OCI-LY7 (cell line): ENCODE data around the gene TCTN1. TPM values are rescaled to one million over a fixed set of nuclear protein-coding genes. Genes with fewer than 3 reads are reported as not detected.
"Not testable (repeated sequence)": the region's sequence is repeated elsewhere in the genome, so short reads cannot be mapped to it uniquely, and the experiment has no call there.

Source experiments
- BruUV-seq: library from RNA; stranded (reverse); fragments of 400-500 nt; replicated peaks from 2 replicates; lab custom pipeline; 2021; lab: Mats Ljungman, UMichigan
- CTCF ChIA-PET: fragments of 300-600 bp; sonication (Branson Sonifier 250); formaldehyde crosslinking; loops from one replicate; lab custom pipeline; 2022; ENCODE audit warnings: antibody characterized with exemption; ENCODE audit not compliant: unreplicated experiment; lab: Charles Lee
- POLR2A ChIA-PET: fragments of 300-600 bp; sonication (Branson Sonifier 250); formaldehyde crosslinking; loops from one replicate; lab custom pipeline; 2022; ENCODE audit warnings: antibody characterized with exemption; lab: Charles Lee
- DNase-seq: peaks from one replicate; pipeline ENCODE4 v3.0.0-alpha.2; 2015; ENCODE audit warnings: low spot score
- H2AFZ ChIP-seq: fragments of 200-600 bp; sonication (generic), shearing (Covaris generic); 2 replicates; pipeline ENCODE4 v1.6.1; 2014; ENCODE audit warnings: mild to moderate bottlenecking, antibody characterized with exemption, low read length, moderate library complexity
- H3K27ac ChIP-seq: fragments of 200-600 bp; sonication (generic); 2 replicates; pipeline ENCODE4 v1.5.1; 2014; ENCODE audit warnings: mixed run types, low read depth, mild to moderate bottlenecking, moderate library complexity, low read length, inconsistent platforms; ENCODE audit not compliant: poor library complexity, severe bottlenecking
- H3K36me3 ChIP-seq: fragments of 200-600 bp; sonication (generic); 2 replicates; pipeline ENCODE4 v1.6.1; 2014; ENCODE audit warnings: mild to moderate bottlenecking, antibody characterized with exemption, low read length, moderate library complexity, mixed read lengths; ENCODE audit not compliant: insufficient read depth
- H3K4me1 ChIP-seq: fragments of 200-600 bp; sonication (generic); 2 replicates; pipeline ENCODE4 v1.5.1; 2014; ENCODE audit warnings: mild to moderate bottlenecking, low read length; ENCODE audit not compliant: insufficient read depth, poor library complexity, severe bottlenecking
- H3K4me2 ChIP-seq: fragments of 200-600 bp; sonication (generic); 2 replicates; pipeline ENCODE4 v1.6.1; 2014; ENCODE audit warnings: mild to moderate bottlenecking, low read length
- H3K4me3 ChIP-seq: fragments of 200-600 bp; sonication (generic); 2 replicates; pipeline ENCODE4 v1.5.1; 2014; ENCODE audit warnings: mild to moderate bottlenecking, low read depth, low read length; ENCODE audit not compliant: poor library complexity, severe bottlenecking
- H3K79me2 ChIP-seq: fragments of 200-600 bp; sonication (generic); 2 replicates; pipeline ENCODE4 v1.6.1; 2016; ENCODE audit warnings: low read depth, mild to moderate bottlenecking, low read length, moderate library complexity, mixed read lengths; ENCODE audit not compliant: insufficient read depth
- H3K9me2 ChIP-seq: fragments of 200-600 bp; sonication (generic); 2 replicates; pipeline ENCODE4 v1.6.1; 2016; ENCODE audit warnings: mild to moderate bottlenecking, low read length, mixed read lengths; ENCODE audit not compliant: insufficient read depth
- H3K9me3 ChIP-seq: fragments of 200-600 bp; sonication (generic); 2 replicates; pipeline ENCODE4 v1.6.1; 2014; ENCODE audit warnings: mild to moderate bottlenecking, mixed run types, low read length, mixed read lengths
- H4K20me1 ChIP-seq: fragments of 200-600 bp; sonication (generic); 2 replicates; pipeline ENCODE4 v1.6.1; 2014; ENCODE audit warnings: mild to moderate bottlenecking, antibody characterized with exemption, low read length, moderate library complexity, mixed read lengths; ENCODE audit not compliant: insufficient read depth
- EZH2phosphoT487 ChIP-seq: fragments of 200-600 bp; sonication (generic); IDR thresholded peaks from 2 replicates; pipeline ENCODE4 v1.6.1; 2018; ENCODE audit warnings: low read depth, borderline replicate concordance, mild to moderate bottlenecking, mixed run types, antibody characterized with exemption, low read length, moderate library complexity, mixed read lengths
- intact Hi-C: fragments of 100-400 bp; cut with micrococcal nuclease; formaldehyde crosslinking; loops from one replicate; pipeline ENCODE4 v1.10.0; 2022; ENCODE audit not compliant: unreplicated experiment
- total RNA-seq, 2 experiments: library from RNA; depleted of rRNA in 1 of 2; stranded (reverse); fragments of >200 nt in 1 of 2; shearing (Covaris generic) in 1 of 2; gene quantifications; 2 replicates each; pipeline ENCODE4 v1.2.3, GENCODE V29; 2014 to 2022
- TF ChIP-seq, protein P1 (sequence below): fragments of 200-600 bp; sonication (generic); conservative IDR thresholded peaks from 2 replicates; pipeline ENCODE4 v1.5.1; 2014; ENCODE audit warnings: mild to moderate bottlenecking, antibody characterized with exemption, low read length, moderate library complexity, mixed read lengths

TCTN1 gene
- total RNA-seq, 2 experiments from 2014 or later = 8.7 to 19.9 TPM

- no TSS peak for BruUV-seq
- POLR2A ChIA-PET = interaction anchor here (0.6 to 1.2 kb wide), 6 partner anchors 20 to 136 kb away, joined by 3 to 7 read pairs (median 4); no protein-coding TSS in a partner anchor
- H3K36me3 ChIP-seq = no peaks in the 10 kb centered on the region
- CTCF ChIA-PET = no interaction called here
- TF ChIP-seq EZH2phosphoT487 = no peak
- TF ChIP-seq, protein P1, sequence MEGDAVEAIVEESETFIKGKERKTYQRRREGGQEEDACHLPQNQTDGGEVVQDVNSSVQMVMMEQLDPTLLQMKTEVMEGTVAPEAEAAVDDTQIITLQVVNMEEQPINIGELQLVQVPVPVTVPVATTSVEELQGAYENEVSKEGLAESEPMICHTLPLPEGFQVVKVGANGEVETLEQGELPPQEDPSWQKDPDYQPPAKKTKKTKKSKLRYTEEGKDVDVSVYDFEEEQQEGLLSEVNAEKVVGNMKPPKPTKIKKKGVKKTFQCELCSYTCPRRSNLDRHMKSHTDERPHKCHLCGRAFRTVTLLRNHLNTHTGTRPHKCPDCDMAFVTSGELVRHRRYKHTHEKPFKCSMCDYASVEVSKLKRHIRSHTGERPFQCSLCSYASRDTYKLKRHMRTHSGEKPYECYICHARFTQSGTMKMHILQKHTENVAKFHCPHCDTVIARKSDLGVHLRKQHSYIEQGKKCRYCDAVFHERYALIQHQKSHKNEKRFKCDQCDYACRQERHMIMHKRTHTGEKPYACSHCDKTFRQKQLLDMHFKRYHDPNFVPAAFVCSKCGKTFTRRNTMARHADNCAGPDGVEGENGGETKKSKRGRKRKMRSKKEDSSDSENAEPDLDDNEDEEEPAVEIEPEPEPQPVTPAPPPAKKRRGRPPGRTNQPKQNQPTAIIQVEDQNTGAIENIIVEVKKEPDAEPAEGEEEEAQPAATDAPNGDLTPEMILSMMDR = no peak
- no peaks in the 10 kb centered on the region for H3K79me2 ChIP-seq
- intact Hi-C loops = no loop called here
- H3K9me2 ChIP-seq = no peaks in the 10 kb centered on the region
- no peak overlapping the region for H3K27ac ChIP-seq
- H3K4me1 ChIP-seq = peaks cover 17% of the 10 kb centered on the region
- no peak overlapping the region for H3K4me2 ChIP-seq
- H3K9me3 ChIP-seq = no peaks in the 10 kb centered on the region
- H3K4me3 ChIP-seq = no peak overlapping the region
- peak overlapping the region; percentile 85; the same call in 1 of the 2 replicates for H2AFZ ChIP-seq
- H4K20me1 ChIP-seq = no peaks in the 10 kb centered on the region
- no peak for DNase-seq
These were observed 21.9 kb upstream of the TCTN1 start for GRCh38 chr12:110592078-110592477.

DNA sequence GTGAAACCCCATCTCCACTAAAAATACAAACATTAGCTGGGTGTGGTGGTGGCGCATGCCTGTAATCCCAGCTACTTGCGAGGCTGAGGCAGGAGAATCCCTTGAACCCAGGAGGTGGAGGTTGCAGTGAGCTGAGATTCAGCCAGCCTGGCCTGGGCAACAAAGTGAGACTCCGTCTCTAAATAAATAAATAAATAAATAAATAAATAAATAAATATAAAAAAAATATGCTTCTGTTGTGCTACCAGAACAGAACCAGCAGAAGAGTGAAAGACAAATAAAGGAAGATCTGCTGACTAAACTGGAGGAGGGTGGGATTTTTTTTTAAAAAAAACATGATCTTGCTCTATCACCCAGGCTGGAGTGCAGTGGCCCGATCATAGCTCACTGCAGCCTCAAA, 21.0 kb upstream of the TCTN1 start:
- intact Hi-C loops, DNase-seq, H3K79me2 ChIP-seq, H3K36me3 ChIP-seq, H3K4me2 ChIP-seq, H2AFZ ChIP-seq, BruUV-seq, H3K9me3 ChIP-seq, H4K20me1 ChIP-seq, H3K9me2 ChIP-seq, CTCF ChIA-PET, H3K4me3 ChIP-seq, H3K27ac ChIP-seq: not testable (repeated sequence)
- peaks cover 17% of the 10 kb centered on the region for H3K4me1 ChIP-seq
- POLR2A ChIA-PET = interaction anchor here (0.6 to 1.8 kb wide), 2 partner anchors 26 to 299 kb away, joined by 3 to 4 read pairs; no protein-coding TSS in a partner anchor

DNA sequence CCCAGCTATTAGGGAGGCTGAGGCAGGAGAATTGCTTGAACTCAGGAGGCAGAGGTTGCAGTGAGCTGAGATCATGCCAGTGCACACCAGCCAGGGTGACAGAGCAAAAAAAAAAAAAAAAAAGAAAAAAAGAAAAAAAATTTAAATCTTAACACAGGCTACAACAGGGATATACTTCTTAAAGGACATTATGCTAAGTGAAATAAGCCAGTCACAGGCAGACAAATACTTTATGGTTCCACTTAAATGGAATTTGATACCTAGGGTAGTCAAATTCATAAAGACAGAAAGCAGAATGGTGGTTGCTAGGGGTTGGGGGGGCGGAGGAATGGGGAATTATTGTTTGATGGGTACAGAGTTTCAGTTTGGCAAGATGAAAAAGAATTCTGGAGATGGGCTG, 16.0 kb upstream of the TCTN1 start:
- Histone ChIP-seq H3K9me2 (no peaks in the 10 kb centered on the region), H2AFZ (no peak overlapping the region), H3K27ac (no peak overlapping the region), H3K4me3 (no peak overlapping the region), H3K79me2 (no peaks in the 10 kb centered on the region), H3K4me2 (no peak overlapping the region), H3K4me1 (no peaks in the 10 kb centered on the region), H3K9me3 (no peaks in the 10 kb centered on the region), H4K20me1 (no peaks in the 10 kb centered on the region), H3K36me3 (no peaks in the 10 kb centered on the region)
- BruUV-seq = no TSS peak
- POLR2A ChIA-PET = interaction anchor here (0.6 to 0.8 kb wide), 4 partner anchors 11 to 110 kb away, joined by 3 to 8 read pairs (median 4); no protein-coding TSS in a partner anchor
- TF ChIP-seq EZH2phosphoT487 = no peak
- TF ChIP-seq, protein P1 = no peak
- CTCF ChIA-PET = interaction anchor here (0.6 kb wide), 1 partner anchor 61 kb away, joined by 3 read pairs; no protein-coding TSS in a partner anchor
- intact Hi-C loops = no loop called here
- no peak for DNase-seq
